Transverse colon (tissue), 4 donors: Measurements from ENCODE around the gene EGFL6. TPM values are rescaled to one million over a fixed set of nuclear protein-coding genes. Genes with fewer than 3 reads are reported as not detected.

Experiments
- DNase-seq: peaks from one replicate; pipeline ENCODE4 v3.0.0-alpha.2; 2019
- H3K27ac ChIP-seq, 4 donors: fragments of 200-600 bp; sonication (generic); 2 replicates each; pipeline ENCODE4 v1.5.1; 2016 to 2018; ENCODE audit warnings: inconsistent platforms in 4 of 4
- H3K27me3 ChIP-seq: fragments of 200-600 bp; sonication (generic); 2 replicates; pipeline ENCODE4 v1.5.1; 2017; ENCODE audit warnings: inconsistent platforms
- H3K36me3 ChIP-seq, 4 donors: fragments of 200-600 bp; sonication (generic); 2 replicates each; pipeline ENCODE4 v1.5.1; 2017 to 2019; ENCODE audit warnings: inconsistent platforms in 4 of 4
- H3K4me1 ChIP-seq, 4 donors: fragments of 200-600 bp; sonication (generic); 2 replicates each; pipeline ENCODE4 v1.5.1; 2017 to 2020; ENCODE audit warnings: inconsistent platforms in 4 of 4
- H3K4me3 ChIP-seq, 4 donors: fragments of 200-600 bp; sonication (generic); 1 replicate in 1 of 4; 2 replicates in 3 of 4; pipeline versions ENCODE4 v1.5.1 to v1.6.1; 2017 to 2019; ENCODE audit warnings: inconsistent platforms in 4 of 4
- H3K9me3 ChIP-seq, 2 donors: fragments of 200-600 bp; sonication (generic); 2 replicates each; pipeline ENCODE4 v1.5.1; 2017 to 2019; ENCODE audit warnings: inconsistent platforms in 2 of 2
- CTCF ChIP-seq, 5 experiments: fragments of 200-600 bp in 3 of 5; fragments of 450-650 bp in 2 of 5; sonication (generic) in 3 of 5; IDR thresholded peaks; 1 replicate in 2 of 5; 2 replicates in 3 of 5; pipeline ENCODE4 v1.5.1; 2016 to 2017; ENCODE audit warnings: antibody characterized with exemption in 5 of 5, inconsistent platforms in 3 of 5, mild to moderate bottlenecking in 2 of 5, moderate library complexity in 1 of 5
- EP300 ChIP-seq: sonication (generic); formaldehyde crosslinking; IDR thresholded peaks from one replicate; pipeline ENCODE4 v1.6.1; 2017; ENCODE audit warnings: antibody characterized with exemption, low read depth
- POLR2A ChIP-seq: fragments of 450-650 bp; IDR thresholded peaks from one replicate; pipeline ENCODE4 v1.6.1; 2016; ENCODE audit warnings: antibody characterized with exemption, mild to moderate bottlenecking, moderate library complexity
- POLR2AphosphoS5 ChIP-seq, 3 donors: sonication (generic); formaldehyde crosslinking; IDR thresholded peaks; one replicate each; pipeline ENCODE4 v1.6.1; 2016; ENCODE audit warnings: antibody characterized with exemption in 3 of 3
- WGBS, 2 donors: methylation state at CpG; one replicate each; pipeline ENCODE4 v1.1.5; 2018; ENCODE audit warnings: low coverage in 1 of 2; 5-methylcytosine and 5-hydroxymethylcytosine counted together
- in situ Hi-C, 4 donors: fragments of 200-750 bp; cut with MboI; loops; one replicate each; pipeline versions ENCODE4 v1.15.0 to v1.15.1; 2017; ENCODE audit warnings: low sequenced_read_pairs in 3 of 4, low pct_ligation_motif_present in 1 of 4, low pct_unique_long_range_greater_than_20kb in 1 of 4
- intact Hi-C: fragments of 100-400 bp; cut with DNase I; formaldehyde crosslinking; loops from one replicate; pipeline ENCODE4 v1.15.1; 2023; ENCODE audit warnings: low total_unique reads
- total RNA-seq, 4 donors: library from RNA; depleted of rRNA; stranded (reverse); fragments of >200 nt; gene quantifications; one replicate each; pipeline ENCODE4 v1.1.0, GENCODE V29; 2016

The EGFL6 gene
- total RNA-seq, 4 donors from 2014 or later: not detected

- H3K4me1 ChIP-seq: no peaks in the 10 kb centered on the region
- intact Hi-C loops: no loop called here
- in situ Hi-C loops: no loop called here
- no peak overlapping the region for H3K4me3 ChIP-seq
- no peaks in the 10 kb centered on the region for H3K36me3 ChIP-seq
- H3K27me3 ChIP-seq: no peaks in the 10 kb centered on the region
- 41% methylated on average over 3 of the region's 3 CpGs; no CpG with 5 or more reads in 1 of the 2 donors for WGBS, 2 donors
- no peak for TF ChIP-seq EP300
- TF ChIP-seq CTCF (IDR thresholded peaks at IDR 0.05): no peak
- no peak for TF ChIP-seq POLR2AphosphoS5 (IDR thresholded peaks at IDR 0.05)
- no peak for TF ChIP-seq POLR2A
- peak overlapping the region in 2 of 4 donors; percentile 16 to 45 for H3K27ac ChIP-seq
- H3K9me3 ChIP-seq: no peaks in the 10 kb centered on the region
- no peak for DNase-seq
These were observed 18.5 kb downstream of the EGFL6 start for GRCh38 chrX:13587786-13588477.

GRCh38 chrX:13590207-13590606, 20.8 kb downstream of the EGFL6 start:
- no peak for DNase-seq
- H3K36me3 ChIP-seq: no peaks in the 10 kb centered on the region
- no peak overlapping the region for H3K27ac ChIP-seq
- H3K4me1 ChIP-seq: no peaks in the 10 kb centered on the region
- no peaks in the 10 kb centered on the region for H3K9me3 ChIP-seq
- in situ Hi-C loops: no loop called here
- TF ChIP-seq POLR2AphosphoS5 (IDR thresholded peaks at IDR 0.05): no peak
- TF ChIP-seq CTCF (IDR thresholded peaks at IDR 0.05): no peak
- TF ChIP-seq POLR2A: no peak
- TF ChIP-seq EP300: no peak
- no peak overlapping the region for H3K4me3 ChIP-seq
- intact Hi-C loops: no loop called here
- 54 to 64% methylated on average over 2 of the region's 2 CpGs for WGBS, 2 donors
- no peaks in the 10 kb centered on the region for H3K27me3 ChIP-seq

- Histone ChIP-seq H3K4me3 (no peak overlapping the region), H3K9me3 (no peaks in the 10 kb centered on the region), H3K36me3 (no peaks in the 10 kb centered on the region), H3K27me3 (no peaks in the 10 kb centered on the region), H3K27ac (no peak overlapping the region), H3K4me1 (no peaks in the 10 kb centered on the region)
- no peak for DNase-seq
- 49 to 80% methylated on average over 1 to 5 of the region's 5 CpGs for WGBS, 2 donors
- in situ Hi-C loops (no loop called here), intact Hi-C loops (no loop called here)
- TF ChIP-seq POLR2AphosphoS5 (IDR thresholded peaks at IDR 0.05): no peak
- TF ChIP-seq EP300: no peak
- no peak for TF ChIP-seq CTCF (IDR thresholded peaks at IDR 0.05)
- TF ChIP-seq POLR2A: no peak
These were observed 21.5 kb downstream of the EGFL6 start for GRCh38 chrX:13590914-13591313.

- no peak for TF ChIP-seq EP300
- TF ChIP-seq CTCF (IDR thresholded peaks at IDR 0.05): no peak
- TF ChIP-seq POLR2AphosphoS5 (IDR thresholded peaks at IDR 0.05): no peak
- TF ChIP-seq POLR2A: no peak
- H3K4me3 ChIP-seq: no peak overlapping the region
- in situ Hi-C loops: no loop called here
- no peak for DNase-seq
- no peak overlapping the region for H3K27ac ChIP-seq
- WGBS, 2 donors: 50 to 56% methylated on average over 1 to 4 of the region's 4 CpGs
- H3K27me3 ChIP-seq: no peaks in the 10 kb centered on the region
- H3K4me1 ChIP-seq: no peaks in the 10 kb centered on the region
- H3K36me3 ChIP-seq: no peaks in the 10 kb centered on the region
- no peaks in the 10 kb centered on the region for H3K9me3 ChIP-seq
- intact Hi-C loops: no loop called here
These were observed 28.5 kb downstream of the EGFL6 start for GRCh38 chrX:13597874-13598273.
